ENCODE measurements around the gene NPR2. TPM values are rescaled to one million over a fixed set of nuclear protein-coding genes. Genes with fewer than 3 reads are reported as not detected.

The NPR2 gene
- total RNA-seq, 2 experiments from 2014 or later = 4.7 to 9.8 TPM

DNA sequence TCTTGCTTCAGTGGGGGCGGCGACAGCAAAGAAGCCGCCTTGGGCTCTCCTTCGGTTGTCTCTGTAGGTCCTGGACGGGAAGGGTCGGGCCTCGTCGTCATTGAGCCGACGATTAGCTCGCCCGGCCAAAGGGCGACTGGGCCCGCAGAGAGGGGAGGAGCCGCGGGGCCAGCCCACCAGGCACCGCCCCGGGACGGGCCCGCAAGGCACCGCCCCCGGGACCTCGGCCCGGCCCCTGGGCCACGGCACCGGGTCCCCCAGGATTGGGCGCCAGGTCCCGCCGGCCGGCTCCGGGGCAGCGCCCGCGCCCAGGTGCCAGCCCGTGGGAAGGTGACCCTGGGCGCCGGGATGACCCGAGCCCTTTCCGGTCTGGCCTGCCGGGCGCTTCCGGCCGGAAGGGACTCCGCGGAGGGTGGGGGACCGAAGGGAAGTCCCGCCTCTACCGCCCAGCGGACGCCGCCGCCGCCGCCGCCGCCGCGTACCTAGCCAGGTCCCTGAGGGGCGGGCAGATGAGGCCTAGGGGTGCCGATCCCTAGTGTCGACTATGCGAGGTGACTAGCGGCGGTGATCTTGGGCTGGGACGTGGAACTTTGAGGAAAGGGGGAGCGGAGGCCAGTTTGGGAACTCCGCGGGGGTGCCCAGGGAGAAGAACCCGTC, 42.4 kb upstream of the NPR2 start, which contains the start of the genes GBA2 and RGP1:
Gene GBA2 (minus strand): TSS at position 371 of the 657 bp plus-strand sequence. CDS start 524 bp downstream, outside the sequence.
Gene RGP1 (plus strand): TSS at position 430 of the 657 bp plus-strand sequence. CDS start 469 bp downstream, outside the sequence.
- peak within 1 kb of the TSS; percentile 89 for H3K4me3 ChIP-seq (ENCODE audit: low read depth, low read length, poor library complexity, severe bottlenecking)
- peaks cover 39% of the 10 kb centered on the region for H3K79me2 ChIP-seq (ENCODE audit: insufficient read depth, low read depth, low read length)
- peak within 1 kb of the TSS; percentile 98 for H3K4me2 ChIP-seq (ENCODE audit: low read length)
- peak within 1 kb of the TSS; percentile 79 for H2AFZ ChIP-seq (ENCODE audit: low read length)
- ChIA-PET POLR2A (interaction anchor here (0.5 to 4.3 kb wide), 21 partner anchors 8 to 130 kb away, joined by 3 to 38 read pairs (median 4); partner anchors contain the start of genes ARHGEF39, CREB3, HINT2 and SIT1), CTCF (ENCODE audit: unreplicated experiment) (interaction anchor here (0.6 to 2.3 kb wide), 10 partner anchors 8 to 404 kb away, joined by 3 to 8 read pairs (median 4); partner anchors contain the start of gene ARHGEF39)
- H3K9me3 ChIP-seq (ENCODE audit: low read length) = no peaks in the 10 kb centered on the region
- no peaks in the 10 kb centered on the region for H3K9me2 ChIP-seq (ENCODE audit: insufficient read depth, low read length)
- peaks cover 14% of the 10 kb centered on the region; the same call in 1 of the 2 replicates for H4K20me1 ChIP-seq (ENCODE audit: insufficient read depth, low read length)
- DNase-seq (ENCODE audit: low spot score) = peak; percentile 79
- H3K27ac ChIP-seq (ENCODE audit: low read depth, low read length, poor library complexity, severe bottlenecking) = peak within 1 kb of the TSS; percentile 51
- no TSS peak for BruUV-seq (replicated peaks)
- peaks cover 51% of the 10 kb centered on the region for H3K4me1 ChIP-seq (ENCODE audit: insufficient read depth, low read length, poor library complexity, severe bottlenecking)
- intact Hi-C loops (cut with micrococcal nuclease; ENCODE audit: unreplicated experiment) = loop anchor here (1.0 to 2.0 kb wide), 2 partner anchors 13 to 66 kb away; partner anchors contain the start of gene HINT2
- H3K36me3 ChIP-seq (ENCODE audit: insufficient read depth, low read length) = peaks cover 35% of the 10 kb centered on the region
- TF ChIP-seq EZH2phosphoT487 (IDR thresholded peaks at IDR 0.05; ENCODE audit: borderline replicate concordance, low read depth, low read length) (no peak), CTCF (conservative IDR thresholded peaks at IDR 0.05; ENCODE audit: low read length) (no peak)

DNA sequence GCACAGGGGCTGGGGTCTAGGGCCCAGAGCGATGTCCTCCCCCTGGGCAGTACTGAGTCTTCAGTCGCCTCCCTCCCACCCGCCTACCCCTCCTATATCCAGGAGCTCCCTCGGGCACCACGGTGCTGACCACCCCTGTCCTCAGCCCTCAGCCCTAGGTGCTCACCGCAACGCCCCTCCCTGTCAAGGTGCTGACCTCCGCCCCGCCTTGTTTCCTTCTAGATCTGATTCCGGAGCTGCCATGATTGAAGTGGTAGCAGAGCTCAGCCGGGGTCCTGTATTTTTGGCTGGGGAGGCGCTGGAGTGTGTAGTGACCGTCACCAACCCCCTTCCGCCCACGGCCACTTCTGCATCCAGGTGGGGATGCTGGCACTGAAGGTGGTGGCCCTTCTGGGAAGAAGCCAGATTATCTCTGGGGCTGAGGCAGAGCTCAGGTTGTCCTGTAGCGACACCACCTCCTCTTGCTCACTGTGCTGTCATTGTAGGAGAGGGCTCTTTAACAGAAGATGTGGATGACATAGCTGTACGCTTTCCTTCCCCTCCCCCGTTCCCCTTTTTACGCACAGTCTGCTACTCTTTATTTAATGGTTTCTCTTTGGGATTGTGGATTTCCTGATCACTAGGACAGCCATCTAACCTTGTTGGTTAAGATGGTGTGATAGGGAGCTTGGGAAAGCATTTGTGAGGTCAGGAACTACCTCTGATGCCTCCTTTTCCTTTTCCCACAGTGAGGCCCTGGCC, 41.7 kb upstream of the NPR2 start:
- Histone ChIP-seq H4K20me1 (ENCODE audit: insufficient read depth, low read length) (peaks cover 14% of the 10 kb centered on the region; the same call in 1 of the 2 replicates), H3K9me3 (ENCODE audit: low read length) (no peaks in the 10 kb centered on the region), H2AFZ (ENCODE audit: low read length) (peak overlapping the region; percentile 79), H3K4me1 (ENCODE audit: insufficient read depth, low read length, poor library complexity, severe bottlenecking) (peaks cover 50% of the 10 kb centered on the region), H3K79me2 (ENCODE audit: insufficient read depth, low read depth, low read length) (peaks cover 38% of the 10 kb centered on the region), H3K9me2 (ENCODE audit: insufficient read depth, low read length) (no peaks in the 10 kb centered on the region), H3K4me2 (ENCODE audit: low read length) (peak overlapping the region; percentile 98), H3K36me3 (ENCODE audit: insufficient read depth, low read length) (peaks cover 28% of the 10 kb centered on the region; the same call in 1 of the 2 replicates), H3K4me3 (ENCODE audit: low read depth, low read length, poor library complexity, severe bottlenecking) (peak overlapping the region; percentile 89), H3K27ac (ENCODE audit: low read depth, low read length, poor library complexity, severe bottlenecking) (peak overlapping the region; percentile 51)
- peak; percentile 57 for DNase-seq (ENCODE audit: low spot score)
- peak; percentile 45 for TF ChIP-seq CTCF (conservative IDR thresholded peaks at IDR 0.05; ENCODE audit: low read length)
- no peak for TF ChIP-seq EZH2phosphoT487 (IDR thresholded peaks at IDR 0.05; ENCODE audit: borderline replicate concordance, low read depth, low read length)
- ChIA-PET CTCF (ENCODE audit: unreplicated experiment) (interaction anchor here (0.6 to 2.3 kb wide), 8 partner anchors 9 to 403 kb away, joined by 3 to 7 read pairs (median 4); no protein-coding TSS in a partner anchor), POLR2A (interaction anchor here (0.6 to 4.3 kb wide), 11 partner anchors 9 to 147 kb away, joined by 3 to 38 read pairs (median 5); partner anchors contain the start of genes ARHGEF39, CREB3, SIT1 and TLN1)
- BruUV-seq (replicated peaks) = no TSS peak
- intact Hi-C loops (cut with micrococcal nuclease; ENCODE audit: unreplicated experiment) = loop anchor here (2.0 kb wide), 1 partner anchor 65 kb away; the partner anchor contains the start of gene HINT2
